Measurements from ENCODE around the gene TSPEAR. TPM values are rescaled to one million over a fixed set of nuclear protein-coding genes. Genes with fewer than 3 reads are reported as not detected.

Gene TSPEAR
- polyA plus RNA-seq, 1 of the 3 experiments (the other 2 are of a cell fraction): 0.08 TPM

DNA sequence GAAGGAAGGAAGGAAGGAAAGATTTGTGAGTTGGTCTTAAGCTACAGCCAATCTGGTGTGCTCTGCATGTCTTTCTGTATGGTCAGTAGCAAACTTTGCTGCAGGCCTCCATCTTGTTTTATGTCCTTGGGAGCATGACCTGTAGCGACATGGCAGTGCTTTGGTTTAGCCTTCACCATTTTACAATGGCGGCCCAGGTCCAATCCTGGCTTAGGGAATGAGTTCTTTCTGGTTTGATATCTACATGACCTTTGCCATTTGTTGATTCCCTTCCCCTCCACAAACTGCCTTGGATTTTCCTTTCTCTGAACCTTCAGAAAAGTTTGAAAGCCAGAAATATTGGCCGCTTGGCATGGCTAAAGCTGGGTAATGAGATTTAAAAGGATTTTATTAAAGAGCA is 30.5 kb upstream of the TSPEAR start:
- TF ChIP-seq CHD2 (IDR thresholded peaks at IDR 0.05; ENCODE audit: low read length, partially characterized antibody): no peak
- TF ChIP-seq, protein P1, sequence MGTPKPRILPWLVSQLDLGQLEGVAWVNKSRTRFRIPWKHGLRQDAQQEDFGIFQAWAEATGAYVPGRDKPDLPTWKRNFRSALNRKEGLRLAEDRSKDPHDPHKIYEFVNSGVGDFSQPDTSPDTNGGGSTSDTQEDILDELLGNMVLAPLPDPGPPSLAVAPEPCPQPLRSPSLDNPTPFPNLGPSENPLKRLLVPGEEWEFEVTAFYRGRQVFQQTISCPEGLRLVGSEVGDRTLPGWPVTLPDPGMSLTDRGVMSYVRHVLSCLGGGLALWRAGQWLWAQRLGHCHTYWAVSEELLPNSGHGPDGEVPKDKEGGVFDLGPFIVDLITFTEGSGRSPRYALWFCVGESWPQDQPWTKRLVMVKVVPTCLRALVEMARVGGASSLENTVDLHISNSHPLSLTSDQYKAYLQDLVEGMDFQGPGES (IDR thresholded peaks at IDR 0.05; ENCODE audit: low read depth, low read length): no peak
- no peak for TF ChIP-seq TEAD4 (IDR thresholded peaks at IDR 0.05; ENCODE audit: borderline replicate concordance, insufficient read depth)
- TF ChIP-seq, protein P2, sequence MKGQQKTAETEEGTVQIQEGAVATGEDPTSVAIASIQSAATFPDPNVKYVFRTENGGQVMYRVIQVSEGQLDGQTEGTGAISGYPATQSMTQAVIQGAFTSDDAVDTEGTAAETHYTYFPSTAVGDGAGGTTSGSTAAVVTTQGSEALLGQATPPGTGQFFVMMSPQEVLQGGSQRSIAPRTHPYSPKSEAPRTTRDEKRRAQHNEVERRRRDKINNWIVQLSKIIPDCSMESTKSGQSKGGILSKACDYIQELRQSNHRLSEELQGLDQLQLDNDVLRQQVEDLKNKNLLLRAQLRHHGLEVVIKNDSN (IDR thresholded peaks at IDR 0.05; ENCODE audit: borderline replicate concordance, low read depth): no peak
- TF ChIP-seq NRF1 (IDR thresholded peaks at IDR 0.05; ENCODE audit: low read depth, low read length): no peak
- TF ChIP-seq PBX3 (IDR thresholded peaks at IDR 0.05): no peak
- TF ChIP-seq SMC3 (IDR thresholded peaks at IDR 0.05; ENCODE audit: low read depth, low read length): no peak
- no peak for TF ChIP-seq ZBTB33 (IDR thresholded peaks at IDR 0.05; ENCODE audit: borderline replicate concordance, low read depth)
- TF ChIP-seq RCOR1 (IDR thresholded peaks at IDR 0.05; ENCODE audit: low read length): no peak
- peaks cover 10% of the 10 kb centered on the region; the same call in 1 of the 2 replicates for H3K9me3 ChIP-seq
- no peak overlapping the region for H2AFZ ChIP-seq (ENCODE audit: low read depth)
- H3K79me2 ChIP-seq (ENCODE audit: insufficient read depth): no peaks in the 10 kb centered on the region
- POLR2A ChIA-PET: no interaction called here
- no peak for DNase-seq
- WGBS (ENCODE audit: low lambda C conversion rate): 15% methylated on average over 3 of the region's 3 CpGs
- no peak overlapping the region for H3K9ac ChIP-seq
- no peaks in the 10 kb centered on the region for H3K9me2 ChIP-seq
- CTCF ChIA-PET: interaction anchor here (0.7 to 1.4 kb wide), 7 partner anchors 10 to 236 kb away, joined by 3 to 6 read pairs (median 3); no protein-coding TSS in a partner anchor
- H3F3A ChIP-seq (replicated peaks; ENCODE audit: insufficient read depth): no peaks in the 10 kb centered on the region
- no peaks in the 10 kb centered on the region; the same call in none of the 2 replicates for H3K27me3 ChIP-seq (ENCODE audit: insufficient read depth)
- no peak overlapping the region for H3K4me3 ChIP-seq (ENCODE audit: low read depth in 2 of 2, low read length in 1 of 2)
- H4K20me1 ChIP-seq (ENCODE audit: insufficient read depth): no peaks in the 10 kb centered on the region
- no peaks in the 10 kb centered on the region for H3K4me1 ChIP-seq (ENCODE audit: control insufficient read depth in 1 of 2, insufficient read depth in 2 of 2, low read depth in 1 of 2, low read length in 1 of 2)
- H3K27ac ChIP-seq (ENCODE audit: low read depth in 2 of 2, low read length in 1 of 2): no peak overlapping the region
- no peak overlapping the region for H3K4me2 ChIP-seq
- no peaks in the 10 kb centered on the region for H3K36me3 ChIP-seq (replicated peaks in 1 of 2; ENCODE audit: control insufficient read depth in 1 of 2, insufficient read depth in 2 of 2, low read length in 1 of 2)

DNA sequence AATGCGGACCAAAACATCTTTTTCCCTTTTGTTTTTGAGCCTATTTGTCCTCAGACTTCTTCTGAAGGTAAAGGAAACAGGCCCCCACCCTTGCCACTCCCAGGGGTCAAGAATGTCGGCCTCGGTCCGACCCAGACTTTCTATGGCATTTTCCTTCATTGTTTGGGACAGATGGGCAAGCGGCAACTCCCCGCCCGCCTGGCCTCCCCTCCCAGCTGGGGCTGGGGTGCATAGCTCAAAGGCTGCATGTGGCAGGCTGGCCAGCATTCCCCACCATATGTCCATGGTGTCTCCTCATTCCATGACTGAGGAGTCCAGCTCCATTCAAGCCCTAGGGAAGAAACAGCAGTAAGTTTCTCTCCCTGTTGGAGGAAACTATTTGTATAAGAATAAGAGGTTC is 29.4 kb upstream of the TSPEAR start:
- H3K27ac ChIP-seq (ENCODE audit: low read depth in 2 of 2, low read length in 1 of 2): no peak overlapping the region
- H3F3A ChIP-seq (replicated peaks; ENCODE audit: insufficient read depth): no peaks in the 10 kb centered on the region
- WGBS (ENCODE audit: low lambda C conversion rate): 15% methylated on average over 7 of the region's 7 CpGs
- no peaks in the 10 kb centered on the region for H3K36me3 ChIP-seq (replicated peaks in 1 of 2; ENCODE audit: control insufficient read depth in 1 of 2, insufficient read depth in 2 of 2, low read length in 1 of 2)
- H2AFZ ChIP-seq (ENCODE audit: low read depth): no peak overlapping the region
- no peaks in the 10 kb centered on the region for H3K79me2 ChIP-seq (ENCODE audit: insufficient read depth)
- no peak for DNase-seq
- H3K9me2 ChIP-seq: no peaks in the 10 kb centered on the region
- H3K9me3 ChIP-seq: peaks cover 10% of the 10 kb centered on the region; the same call in 1 of the 2 replicates
- TF ChIP-seq MXI1 (IDR thresholded peaks at IDR 0.05; ENCODE audit: low read depth, low read length) (no peak), POLR2AphosphoS5 (IDR thresholded peaks at IDR 0.05; ENCODE audit: low read depth, low read length) (no peak), RAD21 (IDR thresholded peaks at IDR 0.05; ENCODE audit: low read length) (no peak), CTCF (IDR thresholded peaks at IDR 0.05) (no peak), RFX5 (IDR thresholded peaks at IDR 0.05; ENCODE audit: low read length) (no peak), RXRA (IDR thresholded peaks at IDR 0.05; ENCODE audit: borderline replicate concordance, low read depth) (no peak), FOXM1 (IDR thresholded peaks at IDR 0.05; ENCODE audit: low read depth) (no peak)
- H3K9ac ChIP-seq: no peak overlapping the region
- no peak overlapping the region for H3K4me3 ChIP-seq (ENCODE audit: low read depth in 2 of 2, low read length in 1 of 2)
- no peaks in the 10 kb centered on the region for H3K4me1 ChIP-seq (ENCODE audit: control insufficient read depth in 1 of 2, insufficient read depth in 2 of 2, low read depth in 1 of 2, low read length in 1 of 2)
- H4K20me1 ChIP-seq (ENCODE audit: insufficient read depth): no peaks in the 10 kb centered on the region
- ChIA-PET POLR2A (no interaction called here), CTCF (interaction anchor here (1.9 kb wide), 1 partner anchor 53 kb away, joined by 6 read pairs; no protein-coding TSS in a partner anchor)
- H3K4me2 ChIP-seq: no peak overlapping the region
- H3K27me3 ChIP-seq (ENCODE audit: insufficient read depth): no peaks in the 10 kb centered on the region; the same call in none of the 2 replicates

Measured in SK-N-SH (cell line).